Mucosa of stomach (tissue), 1 donor: ENCODE results near the gene RNASE13.

ENCODE experiments used
- H3K27me3 ChIP-seq: one replicate; pipeline ENCODE4 v1.7.0; 2013; ENCODE audit warnings: mild to moderate bottlenecking, low read length; ENCODE audit not compliant: control insufficient read depth, insufficient read depth
- H3K36me3 ChIP-seq: one replicate; pipeline ENCODE4 v1.7.0; 2013; ENCODE audit warnings: low read length; ENCODE audit not compliant: control insufficient read depth, insufficient read depth
- H3K4me1 ChIP-seq: one replicate; pipeline ENCODE4 v1.7.0; 2013; ENCODE audit warnings: mild to moderate bottlenecking, low read length; ENCODE audit not compliant: control insufficient read depth, insufficient read depth
- H3K4me3 ChIP-seq: one replicate; pipeline ENCODE4 v1.7.0; 2013; ENCODE audit warnings: low read length
- H3K9ac ChIP-seq: one replicate; pipeline ENCODE4 v1.7.0; 2013; ENCODE audit warnings: mild to moderate bottlenecking, low read length, moderate library complexity
- H3K9me3 ChIP-seq: one replicate; pipeline ENCODE4 v1.7.0; 2013; ENCODE audit warnings: mild to moderate bottlenecking, low read length, moderate library complexity; ENCODE audit not compliant: control insufficient read depth
- donor health status: Pancreatic carcinoma.

The RNASE13 gene

DNA sequence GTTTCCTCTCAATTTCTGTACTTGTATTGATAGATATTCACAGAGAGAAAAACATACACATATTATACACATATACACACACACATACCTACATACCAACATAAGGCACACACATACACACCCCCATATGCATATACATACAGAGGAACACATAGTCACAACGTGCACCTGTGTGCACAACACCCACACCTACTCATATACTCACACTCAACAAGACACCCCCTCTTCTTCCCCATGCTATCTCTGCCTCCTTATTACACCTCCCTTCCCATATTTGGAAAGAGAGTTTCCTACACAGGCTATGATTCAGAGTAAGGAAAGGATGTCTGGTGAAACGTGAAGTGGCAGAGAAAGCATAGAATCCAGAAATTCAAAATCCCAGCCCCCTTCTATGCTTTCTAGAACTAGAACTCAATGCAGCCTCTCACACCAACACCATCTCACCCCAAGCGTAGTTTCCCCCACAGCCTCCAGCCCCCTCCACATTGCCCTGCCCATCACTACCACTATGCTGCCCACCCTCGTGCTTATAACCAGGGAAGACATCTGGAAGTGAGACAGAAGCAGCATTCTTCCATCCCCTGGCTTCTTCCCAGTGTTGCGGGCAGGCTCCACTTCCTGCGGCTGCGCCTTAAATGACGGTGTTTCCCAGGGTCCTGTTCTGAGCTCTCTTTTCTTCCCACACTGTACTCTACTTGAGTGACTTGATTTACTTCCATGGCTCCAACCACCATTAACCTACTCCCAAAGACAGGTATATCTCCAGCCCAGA, 25.4 kb upstream of the RNASE13 start:
- H3K36me3 ChIP-seq = no peaks in the 10 kb centered on the region
- H3K9ac ChIP-seq = no peak overlapping the region
- peaks cover 24% of the 10 kb centered on the region for H3K4me1 ChIP-seq
- H3K9me3 ChIP-seq = no peaks in the 10 kb centered on the region
- H3K27me3 ChIP-seq = no peaks in the 10 kb centered on the region
- no peak overlapping the region for H3K4me3 ChIP-seq

DNA sequence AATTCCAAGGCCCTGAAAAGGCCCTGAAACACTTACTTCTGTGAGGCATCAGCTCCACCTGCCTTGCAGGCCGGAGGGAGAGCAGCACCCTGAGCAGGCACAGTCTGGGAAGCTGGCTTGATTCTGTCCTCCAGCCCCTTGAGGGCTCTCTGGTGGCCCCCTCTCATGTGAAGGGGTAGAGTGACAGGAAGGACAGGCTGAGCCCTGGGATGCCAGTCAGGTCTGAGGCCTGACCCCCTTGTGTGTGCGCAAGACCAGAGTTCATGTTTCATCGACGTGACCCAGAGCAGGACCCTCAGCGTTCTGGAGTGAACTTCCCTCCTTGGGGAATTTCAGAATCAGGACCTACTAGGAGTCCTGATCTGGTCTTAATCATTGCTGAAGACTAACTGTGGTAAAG, 24.3 kb upstream of the RNASE13 start:
- H3K4me3 ChIP-seq = no peak overlapping the region
- no peaks in the 10 kb centered on the region for H3K36me3 ChIP-seq
- H3K9me3 ChIP-seq = no peaks in the 10 kb centered on the region
- H3K27me3 ChIP-seq = no peaks in the 10 kb centered on the region
- peaks cover 33% of the 10 kb centered on the region for H3K4me1 ChIP-seq
- H3K9ac ChIP-seq = no peak overlapping the region

DNA sequence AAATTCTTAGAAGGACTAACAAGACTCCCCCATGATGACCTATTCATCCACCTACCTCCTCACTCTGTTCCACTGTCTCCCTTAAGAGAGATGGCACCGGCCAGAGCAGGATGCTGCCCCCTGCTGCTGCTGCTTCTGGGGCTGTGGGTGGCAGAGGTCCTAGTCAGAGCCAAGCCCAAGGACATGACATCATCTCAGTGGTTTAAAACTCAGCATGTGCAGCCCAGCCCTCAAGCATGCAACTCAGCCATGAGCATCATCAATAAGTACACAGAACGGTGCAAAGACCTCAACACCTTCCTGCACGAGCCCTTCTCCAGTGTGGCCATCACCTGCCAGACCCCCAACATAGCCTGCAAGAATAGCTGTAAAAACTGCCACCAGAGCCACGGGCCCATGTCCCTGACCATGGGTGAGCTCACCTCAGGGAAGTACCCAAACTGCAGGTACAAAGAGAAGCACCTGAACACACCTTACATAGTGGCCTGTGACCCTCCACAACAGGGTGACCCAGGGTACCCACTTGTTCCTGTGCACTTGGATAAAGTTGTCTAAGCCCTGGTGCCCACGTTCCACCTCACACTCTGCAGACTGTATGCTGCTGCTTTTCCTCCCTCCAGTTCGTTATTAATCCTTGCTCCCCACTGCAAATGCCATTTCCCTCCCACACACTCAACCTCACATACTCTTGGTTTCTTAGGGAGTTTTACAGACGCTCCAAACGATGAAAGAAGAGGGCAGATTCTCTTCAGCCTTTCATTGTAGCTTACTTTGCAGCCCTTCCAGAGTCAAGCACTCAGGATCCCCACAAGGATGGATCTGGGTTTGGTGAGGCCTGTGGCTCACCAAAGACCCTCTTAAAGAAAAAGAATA, 23.4 kb upstream of the RNASE13 start, which contains the start of gene RNASE8:
RNASE8 (plus strand) TSS at position 20 of the 873 bp plus-strand sequence; CDS start at position 91, 71 bp downstream.
- H3K9me3 ChIP-seq = no peaks in the 10 kb centered on the region
- no peak within 1 kb of the TSS for H3K4me3 ChIP-seq
- no peaks in the 10 kb centered on the region for H3K27me3 ChIP-seq
- peaks cover 38% of the 10 kb centered on the region for H3K4me1 ChIP-seq
- no peak within 1 kb of the TSS for H3K9ac ChIP-seq
- no peaks in the 10 kb centered on the region for H3K36me3 ChIP-seq

GRCh38 chr14:21056520-21057163, 22.0 kb upstream of the RNASE13 start:
- Histone ChIP-seq H3K4me3 (no peak overlapping the region), H3K9ac (no peak overlapping the region)

GRCh38 chr14:21055432-21056117, 21.0 kb upstream of the RNASE13 start:
- H3K4me3 ChIP-seq = no peak overlapping the region
- H3K4me1 ChIP-seq = peaks cover 37% of the 10 kb centered on the region
- no peak overlapping the region for H3K9ac ChIP-seq

More at GRCh38 chr14:21056520-21057163, 22.0 kb upstream of the RNASE13 start:
- no peaks in the 10 kb centered on the region for H3K36me3 ChIP-seq
- H3K27me3 ChIP-seq = no peaks in the 10 kb centered on the region
- H3K4me1 ChIP-seq = peaks cover 38% of the 10 kb centered on the region
- no peaks in the 10 kb centered on the region for H3K9me3 ChIP-seq

GRCh38 chr14:21054768-21055145, 20.1 kb upstream of the RNASE13 start:
- no peaks in the 10 kb centered on the region for H3K27me3 ChIP-seq
- H3K9me3 ChIP-seq = no peaks in the 10 kb centered on the region
- no peaks in the 10 kb centered on the region for H3K36me3 ChIP-seq
- no peak overlapping the region for H3K9ac ChIP-seq
- H3K4me3 ChIP-seq = no peak overlapping the region
- peaks cover 29% of the 10 kb centered on the region for H3K4me1 ChIP-seq

More at GRCh38 chr14:21055432-21056117, 21.0 kb upstream of the RNASE13 start:
- Histone ChIP-seq H3K36me3 (no peaks in the 10 kb centered on the region), H3K27me3 (no peaks in the 10 kb centered on the region), H3K9me3 (no peaks in the 10 kb centered on the region)

- Histone ChIP-seq H3K4me3 (no peak overlapping the region), H3K27me3 (no peaks in the 10 kb centered on the region), H3K9ac (no peak overlapping the region), H3K4me1 (peaks cover 29% of the 10 kb centered on the region), H3K9me3 (no peaks in the 10 kb centered on the region), H3K36me3 (no peaks in the 10 kb centered on the region)
Measured at GRCh38 chr14:21054123-21054767, 19.6 kb upstream of the RNASE13 start.

DNA sequence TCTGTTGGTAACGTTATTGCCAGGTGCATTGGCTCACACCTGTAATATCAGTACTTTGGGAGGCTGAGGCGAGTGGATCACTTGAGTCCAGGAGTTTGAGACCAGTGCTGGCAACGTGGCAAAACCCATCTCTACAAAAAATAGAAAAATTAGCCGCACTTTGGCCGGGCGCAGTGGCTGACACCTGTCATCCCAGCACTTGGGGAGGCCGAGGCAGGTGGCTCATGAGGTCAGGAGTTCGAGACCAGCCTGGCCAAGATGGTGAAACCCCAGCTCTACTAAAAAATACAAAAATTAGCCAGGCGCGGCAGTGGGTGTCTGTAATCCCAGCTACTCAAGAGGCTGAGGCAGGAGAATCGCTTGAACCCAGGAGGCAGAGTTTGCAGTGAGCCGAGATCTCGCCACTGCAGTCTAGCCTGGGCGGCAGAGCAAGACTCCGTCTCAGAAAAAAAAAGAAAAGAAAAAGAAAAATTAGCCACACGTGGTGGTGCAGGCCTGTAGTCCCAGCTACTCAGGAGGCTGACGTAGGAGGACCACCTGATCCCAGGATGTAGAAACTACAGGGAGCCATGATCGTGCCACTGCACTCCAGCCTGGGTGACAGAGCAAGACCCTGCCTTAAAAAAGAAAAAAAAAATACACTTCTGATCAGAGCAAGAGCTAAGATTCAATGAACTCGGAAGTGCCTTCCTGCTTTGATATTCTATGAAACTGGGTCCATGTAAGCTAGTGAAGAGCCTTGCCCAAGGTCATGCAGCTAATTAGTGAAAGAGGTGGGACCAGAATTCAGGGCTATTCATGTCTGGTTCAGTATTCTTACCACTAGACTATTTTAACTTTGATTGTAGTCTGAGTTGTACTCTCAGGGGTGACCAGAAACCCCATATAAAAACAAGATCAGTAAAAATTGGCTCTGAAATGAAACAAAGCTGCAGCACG, 18.8 kb upstream of the RNASE13 start:
- Histone ChIP-seq H3K9ac (no peak overlapping the region), H3K27me3 (no peaks in the 10 kb centered on the region), H3K9me3 (no peaks in the 10 kb centered on the region), H3K4me3 (no peak overlapping the region), H3K4me1 (peaks cover 33% of the 10 kb centered on the region), H3K36me3 (no peaks in the 10 kb centered on the region)

GRCh38 chr14:21050597-21050996, 16.0 kb upstream of the RNASE13 start:
- no peaks in the 10 kb centered on the region for H3K36me3 ChIP-seq
- no peaks in the 10 kb centered on the region for H3K27me3 ChIP-seq
- H3K4me1 ChIP-seq = peaks cover 33% of the 10 kb centered on the region
- no peaks in the 10 kb centered on the region for H3K9me3 ChIP-seq
- H3K9ac ChIP-seq = no peak overlapping the region
- H3K4me3 ChIP-seq = no peak overlapping the region

DNA sequence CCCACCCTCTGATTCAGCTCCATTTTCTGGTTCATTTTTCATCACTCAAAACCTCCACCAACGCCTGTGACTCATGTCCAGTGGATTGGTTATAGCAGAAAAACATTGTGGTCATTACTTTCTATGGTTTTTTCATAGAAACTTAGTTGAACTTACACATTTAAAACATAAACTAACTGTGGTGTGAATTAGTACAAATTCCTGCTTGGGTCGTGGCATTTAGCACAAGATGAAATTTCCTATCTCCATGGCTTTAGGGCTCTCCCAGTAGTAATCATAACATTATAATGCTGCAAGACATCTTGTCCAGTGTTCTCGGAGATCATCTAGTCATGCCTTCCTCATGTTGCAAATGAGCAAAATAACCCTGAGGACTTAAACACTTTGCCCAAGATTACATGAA, 14.7 kb upstream of the RNASE13 start:
- Histone ChIP-seq H3K9me3 (no peaks in the 10 kb centered on the region), H3K9ac (no peak overlapping the region), H3K4me1 (peaks cover 23% of the 10 kb centered on the region), H3K27me3 (no peaks in the 10 kb centered on the region), H3K36me3 (no peaks in the 10 kb centered on the region), H3K4me3 (no peak overlapping the region)
